Panc1 (cell line): ENCODE data around the gene NTNG2. TPM values are rescaled to one million over a fixed set of nuclear protein-coding genes. Genes with fewer than 3 reads are reported as not detected.

Source experiments
- ATAC-seq: fragments of 200-7000 bp; cut with Tn5 transposase; 2 replicates; pipeline ENCODE4 v1.9.1; 2020; ENCODE audit warnings: mild to moderate bottlenecking, moderate library complexity
- BruUV-seq: library from RNA; stranded (reverse); fragments of 400-500 nt; replicated peaks from 2 replicates; lab custom pipeline; 2021; lab: Mats Ljungman, UMichigan
- CTCF ChIA-PET: fragments of 300-600 bp; sonication (Branson Sonifier 250); formaldehyde crosslinking; loops from one replicate; lab custom pipeline; 2022; ENCODE audit warnings: antibody characterized with exemption; lab: Charles Lee
- POLR2A ChIA-PET: fragments of 300-600 bp; sonication (Branson Sonifier 250); formaldehyde crosslinking; loops from one replicate; lab custom pipeline; 2022; ENCODE audit warnings: antibody characterized with exemption; lab: Charles Lee
- DNase-seq: peaks from one replicate; pipeline ENCODE4 v3.0.0-alpha.2; 2010; ENCODE audit warnings: low read depth, low spot score
- H3K27ac ChIP-seq: 2 replicates; pipeline ENCODE4 v1.5.1; 2011; ENCODE audit warnings: mild to moderate bottlenecking, low read length, inconsistent platforms
- H3K27me3 ChIP-seq: fragments of 200-500 bp; sonication (Bioruptor generic); 2 replicates; pipeline ENCODE4 v1.6.0; 2014; ENCODE audit warnings: low read length, inconsistent platforms; ENCODE audit not compliant: control insufficient read depth, insufficient read depth
- H3K36me3 ChIP-seq: fragments of 200-500 bp; sonication (Bioruptor generic); 2 replicates; pipeline ENCODE4 v1.5.1; 2014; ENCODE audit warnings: inconsistent platforms, mild to moderate bottlenecking, low read length, moderate library complexity; ENCODE audit not compliant: control insufficient read depth, insufficient read depth
- H3K4me1 ChIP-seq: 2 replicates; pipeline ENCODE4 v1.5.1; 2011; ENCODE audit warnings: inconsistent platforms, mild to moderate bottlenecking, low read length, moderate library complexity; ENCODE audit not compliant: control insufficient read depth, insufficient read depth
- H3K4me3 ChIP-seq, 2 experiments: 2 replicates each; pipeline ENCODE4 v1.5.1; 2011 to 2012; ENCODE audit warnings: low read depth in 2 of 2, low read length in 2 of 2, mild to moderate bottlenecking in 2 of 2, inconsistent platforms in 1 of 2, moderate library complexity in 1 of 2
- H3K9me3 ChIP-seq: fragments of 200-500 bp; sonication (Bioruptor generic); 2 replicates; pipeline ENCODE4 v1.5.1; 2014; ENCODE audit warnings: low read depth, mild to moderate bottlenecking, inconsistent platforms, low read length, moderate library complexity; ENCODE audit not compliant: control insufficient read depth, insufficient read depth
- CTCF ChIP-seq: fragments of 450-650 bp; IDR thresholded peaks from 2 replicates; pipeline ENCODE4 v1.5.1; 2017; ENCODE audit warnings: mild to moderate bottlenecking
- POLR2AphosphoS5 ChIP-seq: IDR thresholded peaks from 2 replicates; pipeline ENCODE4 v1.6.1; 2012; ENCODE audit warnings: mild to moderate bottlenecking, low read depth, low read length, moderate library complexity
- REST ChIP-seq, 2 experiments: IDR thresholded peaks; 2 replicates each; pipeline ENCODE4 v1.6.1; 2011 to 2012; ENCODE audit warnings: low read depth in 2 of 2, control low read depth in 1 of 2, low read length in 1 of 2, mild to moderate bottlenecking in 1 of 2, moderate library complexity in 1 of 2; ENCODE audit not compliant: insufficient read depth in 1 of 2
- SIN3A ChIP-seq: IDR thresholded peaks from 2 replicates; pipeline ENCODE4 v1.6.1; 2012; ENCODE audit warnings: low read depth, mild to moderate bottlenecking, low read length, moderate library complexity, borderline replicate concordance; ENCODE audit not compliant: insufficient read depth
- TCF7L2 ChIP-seq: IDR thresholded peaks from 2 replicates; pipeline ENCODE4 v1.6.1; 2011; ENCODE audit warnings: mild to moderate bottlenecking, low read depth, low read length, inconsistent platforms
- in situ Hi-C: cut with HindIII; loops from 2 replicates; pipeline ENCODE4 v1.10.0; 2016; ENCODE audit warnings: low sequenced_read_pairs, low pct_unique_long_range_greater_than_20kb
- intact Hi-C: fragments of 100-400 bp; cut with micrococcal nuclease; formaldehyde crosslinking; loops from one replicate; pipeline ENCODE4 v1.10.0; 2022; ENCODE audit not compliant: unreplicated experiment
- total RNA-seq: library from RNA; stranded (reverse); gene quantifications from one replicate; pipeline ENCODE4 v1.2.1, GENCODE V29; 2021; ENCODE audit not compliant: unreplicated experiment

NTNG2 gene
- total RNA-seq, 1 experiment from 2014 or later, result 5.1 TPM

- intact Hi-C loops (no loop called here), in situ Hi-C loops (no loop called here)
- no peaks in the 10 kb centered on the region for H3K9me3 ChIP-seq
- no peak overlapping the region for H3K4me3 ChIP-seq
- H3K27me3 ChIP-seq, result peaks cover 2% of the 10 kb centered on the region; the same call in 1 of the 2 replicates
- no TSS peak for BruUV-seq
- H3K4me1 ChIP-seq, result no peaks in the 10 kb centered on the region
- ATAC-seq, result no peak
- POLR2A ChIA-PET, result no interaction called here
- CTCF ChIA-PET, result no interaction called here
- no peaks in the 10 kb centered on the region for H3K36me3 ChIP-seq
- no peak for DNase-seq
- H3K27ac ChIP-seq, result no peak overlapping the region
- TF ChIP-seq POLR2AphosphoS5, result no peak
- TF ChIP-seq SIN3A, result no peak
- no peak for TF ChIP-seq REST (IDR thresholded peaks at IDR 0.05; ENCODE audit: insufficient read depth in 1 of 2, low read depth in 2 of 2, low read length in 1 of 2)
- no peak for TF ChIP-seq TCF7L2
- TF ChIP-seq CTCF, result no peak
These were observed 35.1 kb upstream of the NTNG2 start for GRCh38 chr9:132126680-132127236.

- in situ Hi-C loops, result no loop called here
- H3K27me3 ChIP-seq, result no peaks in the 10 kb centered on the region; the same call in 1 of the 2 replicates
- no TSS peak for BruUV-seq
These were observed 33.8 kb upstream of the NTNG2 start for GRCh38 chr9:132127888-132128534.

More at GRCh38 chr9:132127888-132128534, 33.8 kb upstream of the NTNG2 start:
- intact Hi-C loops, result no loop called here
- no peak for ATAC-seq
- H3K9me3 ChIP-seq, result no peaks in the 10 kb centered on the region
- TF ChIP-seq POLR2AphosphoS5 (no peak), REST (IDR thresholded peaks at IDR 0.05; ENCODE audit: insufficient read depth in 1 of 2, low read depth in 2 of 2, low read length in 1 of 2) (no peak), SIN3A (no peak), CTCF (no peak), TCF7L2 (no peak)
- H3K4me1 ChIP-seq, result no peaks in the 10 kb centered on the region
- ChIA-PET CTCF (interaction anchor here (0.6 kb wide), 1 partner anchor 1115 kb away, joined by 8 read pairs; no protein-coding TSS in a partner anchor), POLR2A (no interaction called here)
- H3K27ac ChIP-seq, result no peak overlapping the region
- H3K36me3 ChIP-seq, result no peaks in the 10 kb centered on the region
- no peak for DNase-seq
- H3K4me3 ChIP-seq, result no peak overlapping the region
